Ishikawa (cell line): Measurements from ENCODE around the gene ECEL1.

Experiments used
- CEBPB ChIP-seq: IDR thresholded peaks from 2 replicates; pipeline ENCODE4 v1.6.1; 2012
- CREB1 ChIP-seq: IDR thresholded peaks from 2 replicates; pipeline ENCODE4 v1.6.1; 2012; ENCODE audit warnings: low read depth
- EGR1 ChIP-seq: IDR thresholded peaks from 2 replicates; pipeline ENCODE4 v1.6.1; 2012
- EP300 ChIP-seq: IDR thresholded peaks from 2 replicates; pipeline ENCODE4 v1.6.1; 2012; ENCODE audit warnings: borderline replicate concordance
- FOXM1 ChIP-seq: IDR thresholded peaks from 2 replicates; pipeline ENCODE4 v1.6.1; 2012; ENCODE audit warnings: low read depth, borderline replicate concordance
- MAX ChIP-seq: IDR thresholded peaks from 2 replicates; pipeline ENCODE4 v1.6.1; 2012
- NFIC ChIP-seq: IDR thresholded peaks from 2 replicates; pipeline ENCODE4 v1.6.1; 2012
- RAD21 ChIP-seq: IDR thresholded peaks from 2 replicates; pipeline ENCODE4 v1.6.1; 2012; ENCODE audit warnings: low read depth
- REST ChIP-seq: IDR thresholded peaks from 2 replicates; pipeline ENCODE4 v1.6.1; 2012; ENCODE audit warnings: low read depth, mild to moderate bottlenecking
- TAF1 ChIP-seq: IDR thresholded peaks from 2 replicates; pipeline ENCODE4 v1.6.1; 2012; ENCODE audit warnings: low read depth, mild to moderate bottlenecking
- TCF12 ChIP-seq: IDR thresholded peaks from 2 replicates; pipeline ENCODE4 v1.6.1; 2012; ENCODE audit warnings: low read depth
- TEAD4 ChIP-seq: IDR thresholded peaks from 2 replicates; pipeline ENCODE4 v1.6.1; 2012
- USF1 ChIP-seq: IDR thresholded peaks from 2 replicates; pipeline ENCODE4 v1.6.1; 2012
- YY1 ChIP-seq: IDR thresholded peaks from 2 replicates; pipeline ENCODE4 v1.6.1; 2012; ENCODE audit warnings: low read depth
- ZBTB7A ChIP-seq: IDR thresholded peaks from 2 replicates; pipeline ENCODE4 v1.6.1; 2012; ENCODE audit warnings: low read depth

The ECEL1 gene

GRCh38 chr2:232502511-232502910 is 14.9 kb upstream of the ECEL1 start:
- TF ChIP-seq EGR1 (no peak), YY1 (no peak), EP300 (no peak), USF1 (no peak), NFIC (no peak), REST (no peak), TEAD4 (no peak), RAD21 (no peak), CEBPB (no peak)

GRCh38 chr2:232501794-232502390 is 14.3 kb upstream of the ECEL1 start:
- TF ChIP-seq YY1 = no peak
- TF ChIP-seq REST = no peak
- TF ChIP-seq USF1 = no peak
- no peak for TF ChIP-seq TEAD4

GRCh38 chr2:232501331-232501771 is 13.7 kb upstream of the ECEL1 start:
- TF ChIP-seq ZBTB7A = no peak
- TF ChIP-seq FOXM1 = no peak

- TF ChIP-seq TEAD4 (no peak), YY1 (no peak), NFIC (no peak), RAD21 (no peak), REST (no peak), ZBTB7A (no peak), CREB1 (no peak), EP300 (no peak), TAF1 (no peak), USF1 (no peak), TCF12 (no peak), FOXM1 (no peak), EGR1 (no peak), MAX (no peak), CEBPB (no peak)
Measured at GRCh38 chr2:232498452-232498851, 10.8 kb upstream of the ECEL1 start.

GRCh38 chr2:232497348-232497747 is 9.7 kb upstream of the ECEL1 start:
- TF ChIP-seq ZBTB7A (no peak), TAF1 (no peak), NFIC (no peak), CREB1 (no peak), FOXM1 (no peak), USF1 (no peak), EGR1 (no peak), CEBPB (no peak), REST (no peak), MAX (no peak), EP300 (no peak), YY1 (no peak), RAD21 (no peak)
